ENCODE data around the gene SLC35F5. TPM values are rescaled to one million over a fixed set of nuclear protein-coding genes. Genes with fewer than 3 reads are reported as not detected.

SLC35F5 gene
- total and polyA plus RNA-seq, 10 of the 15 experiments (the other 5 are each of a cell fraction or from before 2014, with no cell fraction given), result 1.8 to 31.3 (median 16.5) TPM

DNA sequence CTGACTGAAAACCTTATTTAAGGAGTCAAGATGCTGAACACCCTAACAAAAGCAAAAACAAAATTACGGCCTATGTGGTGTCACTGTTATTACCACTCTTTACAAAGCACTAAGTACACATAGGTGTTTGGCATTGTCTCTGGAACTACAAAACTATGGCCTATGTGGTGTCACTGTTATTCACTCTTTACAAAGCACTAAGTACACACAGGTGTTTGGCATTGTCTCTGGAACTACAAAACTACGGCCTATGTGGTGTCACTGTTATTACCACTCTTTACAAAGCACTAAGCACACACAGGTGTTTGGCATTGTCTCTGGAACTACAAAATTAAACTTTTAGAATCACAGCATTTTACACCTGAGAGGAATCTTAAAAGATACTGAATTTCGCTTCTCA lies 47.4 kb downstream of the SLC35F5 start (continued):
- TF ChIP-seq KAT2A (conservative IDR thresholded peaks at IDR 0.05; ENCODE audit: control insufficient read depth, low read depth, low read length), result no peak
- TF ChIP-seq IRF5 (IDR thresholded peaks at IDR 0.05; ENCODE audit: borderline replicate concordance), result no peak
- TF ChIP-seq RUNX3 (IDR thresholded peaks at IDR 0.05; ENCODE audit: low read length), result no peak
- no peak for TF ChIP-seq ETV6 (conservative IDR thresholded peaks at IDR 0.05 in 1 of 2, IDR thresholded peaks at IDR 0.05 in 1 of 2; ENCODE audit: borderline replicate concordance in 1 of 2, low read depth in 1 of 2)
- TF ChIP-seq CEBPB (IDR thresholded peaks at IDR 0.05; ENCODE audit: borderline replicate concordance in 1 of 2, low read depth in 2 of 2, low read length in 2 of 2), result no peak
- TF ChIP-seq ASH2L (IDR thresholded peaks at IDR 0.05; ENCODE audit: borderline replicate concordance, low read depth), result no peak
- TF ChIP-seq NBN (IDR thresholded peaks at IDR 0.05), result no peak

- Histone ChIP-seq H3K27ac (ENCODE audit: control insufficient read depth, insufficient read depth) (no peak overlapping the region), H3K9me3 (replicated peaks; ENCODE audit: control insufficient read depth, insufficient read depth, low read length) (no peaks in the 10 kb centered on the region), H3K79me2 (ENCODE audit: control insufficient read depth, insufficient read depth, low read length) (no peaks in the 10 kb centered on the region), H2AFZ (ENCODE audit: control insufficient read depth, low read depth, low read length) (no peak overlapping the region), H3K4me2 (ENCODE audit: control insufficient read depth, insufficient read depth) (no peak overlapping the region), H3K36me3 (ENCODE audit: control insufficient read depth in 2 of 2, insufficient read depth in 2 of 2, low read length in 1 of 2) (no peaks in the 10 kb centered on the region), H4K20me1 (ENCODE audit: control insufficient read depth, insufficient read depth) (no peaks in the 10 kb centered on the region), H3K4me3 (no peak overlapping the region), H3K9ac (ENCODE audit: control insufficient read depth, insufficient read depth, low read length) (no peak overlapping the region), H3K27me3 (replicated peaks in 1 of 2; ENCODE audit: control insufficient read depth in 2 of 2, insufficient read depth in 2 of 2, low read length in 1 of 2) (no peaks in the 10 kb centered on the region), H3K4me1 (ENCODE audit: control insufficient read depth, insufficient read depth, low read length) (no peaks in the 10 kb centered on the region)
- ChIA-PET POLR2A (interaction anchor here (0.8 kb wide), 1 partner anchor 20 kb away, joined by 3 read pairs; no protein-coding TSS in a partner anchor), SMC1A (ENCODE audit: uncharacterized antibody, unreplicated experiment) (interaction anchor here (0.9 to 2.4 kb wide), 5 partner anchors 8 to 273 kb away, joined by 4 to 11 read pairs (median 6); no protein-coding TSS in a partner anchor), RAD21 (ENCODE audit: unreplicated experiment) (no interaction called here), CTCF (interaction anchor here (1.4 to 2.2 kb wide), 3 partner anchors 26 to 272 kb away, joined by 4 to 6 read pairs (median 5); no protein-coding TSS in a partner anchor)
- FAIRE-seq (no peak), ATAC-seq (no peak), DNase-seq (ENCODE audit: low read depth, low spot score) (no peak)
- WGBS (ENCODE audit: insufficient coverage, insufficient replicate concordance, low lambda C conversion rate, missing lambda C conversion rate), result 92% methylated on average over 1 of the region's 1 CpG
- intact Hi-C loops (cut with micrococcal nuclease; ENCODE audit: unreplicated experiment), result no loop called here
- no TSS peak for BruUV-seq (replicated peaks)
- in situ Hi-C loops (cut with MboI), result no loop called here
- TF ChIP-seq IKZF1 (conservative IDR thresholded peaks at IDR 0.05) (no peak), ETV6 (conservative IDR thresholded peaks at IDR 0.05 in 1 of 2, IDR thresholded peaks at IDR 0.05 in 1 of 2; ENCODE audit: borderline replicate concordance in 1 of 2, low read depth in 1 of 2) (no peak), MTA2 (IDR thresholded peaks at IDR 0.05; ENCODE audit: low read depth) (no peak), RUNX3 (IDR thresholded peaks at IDR 0.05; ENCODE audit: low read length) (no peak), ZNF217 (IDR thresholded peaks at IDR 0.05) (no peak), EZH2 (IDR thresholded peaks at IDR 0.05; ENCODE audit: borderline replicate concordance, control insufficient read depth, low read depth, low read length) (no peak), NFYB (IDR thresholded peaks at IDR 0.05; ENCODE audit: insufficient read depth, low read depth, low read length) (no peak), CHD4 (IDR thresholded peaks at IDR 0.05) (no peak), ESRRA (IDR thresholded peaks at IDR 0.05; ENCODE audit: low read length) (no peak), HDAC2 (IDR thresholded peaks at IDR 0.05) (no peak), SP1 (IDR thresholded peaks at IDR 0.05; ENCODE audit: low read depth, low read length) (no peak), IRF5 (IDR thresholded peaks at IDR 0.05; ENCODE audit: borderline replicate concordance) (no peak), TAF1 (IDR thresholded peaks at IDR 0.05; ENCODE audit: borderline replicate concordance, low read depth, low read length) (no peak)
- TF ChIP-seq, protein P1, sequence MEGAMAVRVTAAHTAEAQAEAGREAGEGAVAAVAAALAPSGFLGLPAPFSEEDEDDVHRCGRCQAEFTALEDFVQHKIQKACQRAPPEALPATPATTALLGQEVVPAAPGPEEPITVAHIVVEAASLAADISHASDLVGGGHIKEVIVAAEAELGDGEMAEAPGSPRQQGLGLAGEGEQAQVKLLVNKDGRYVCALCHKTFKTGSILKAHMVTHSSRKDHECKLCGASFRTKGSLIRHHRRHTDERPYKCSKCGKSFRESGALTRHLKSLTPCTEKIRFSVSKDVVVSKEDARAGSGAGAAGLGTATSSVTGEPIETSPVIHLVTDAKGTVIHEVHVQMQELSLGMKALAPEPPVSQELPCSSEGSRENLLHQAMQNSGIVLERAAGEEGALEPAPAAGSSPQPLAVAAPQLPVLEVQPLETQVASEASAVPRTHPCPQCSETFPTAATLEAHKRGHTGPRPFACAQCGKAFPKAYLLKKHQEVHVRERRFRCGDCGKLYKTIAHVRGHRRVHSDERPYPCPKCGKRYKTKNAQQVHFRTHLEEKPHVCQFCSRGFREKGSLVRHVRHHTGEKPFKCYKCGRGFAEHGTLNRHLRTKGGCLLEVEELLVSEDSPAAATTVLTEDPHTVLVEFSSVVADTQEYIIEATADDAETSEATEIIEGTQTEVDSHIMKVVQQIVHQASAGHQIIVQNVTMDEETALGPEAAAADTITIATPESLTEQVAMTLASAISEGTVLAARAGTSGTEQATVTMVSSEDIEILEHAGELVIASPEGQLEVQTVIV (IDR thresholded peaks at IDR 0.05; ENCODE audit: borderline replicate concordance, partially characterized antibody), result no peak
Measured at GRCh38 chr2:113707106-113707505, 49.3 kb downstream of the SLC35F5 start.

Measured in GM12878 (cell line).